ENCODE data around the gene SDS. TPM values are rescaled to one million over a fixed set of nuclear protein-coding genes. Genes with fewer than 3 reads are reported as not detected.

The SDS gene
- total and polyA plus RNA-seq, 12 donors: 1.8 to 188 (median 3.4) TPM

DNA sequence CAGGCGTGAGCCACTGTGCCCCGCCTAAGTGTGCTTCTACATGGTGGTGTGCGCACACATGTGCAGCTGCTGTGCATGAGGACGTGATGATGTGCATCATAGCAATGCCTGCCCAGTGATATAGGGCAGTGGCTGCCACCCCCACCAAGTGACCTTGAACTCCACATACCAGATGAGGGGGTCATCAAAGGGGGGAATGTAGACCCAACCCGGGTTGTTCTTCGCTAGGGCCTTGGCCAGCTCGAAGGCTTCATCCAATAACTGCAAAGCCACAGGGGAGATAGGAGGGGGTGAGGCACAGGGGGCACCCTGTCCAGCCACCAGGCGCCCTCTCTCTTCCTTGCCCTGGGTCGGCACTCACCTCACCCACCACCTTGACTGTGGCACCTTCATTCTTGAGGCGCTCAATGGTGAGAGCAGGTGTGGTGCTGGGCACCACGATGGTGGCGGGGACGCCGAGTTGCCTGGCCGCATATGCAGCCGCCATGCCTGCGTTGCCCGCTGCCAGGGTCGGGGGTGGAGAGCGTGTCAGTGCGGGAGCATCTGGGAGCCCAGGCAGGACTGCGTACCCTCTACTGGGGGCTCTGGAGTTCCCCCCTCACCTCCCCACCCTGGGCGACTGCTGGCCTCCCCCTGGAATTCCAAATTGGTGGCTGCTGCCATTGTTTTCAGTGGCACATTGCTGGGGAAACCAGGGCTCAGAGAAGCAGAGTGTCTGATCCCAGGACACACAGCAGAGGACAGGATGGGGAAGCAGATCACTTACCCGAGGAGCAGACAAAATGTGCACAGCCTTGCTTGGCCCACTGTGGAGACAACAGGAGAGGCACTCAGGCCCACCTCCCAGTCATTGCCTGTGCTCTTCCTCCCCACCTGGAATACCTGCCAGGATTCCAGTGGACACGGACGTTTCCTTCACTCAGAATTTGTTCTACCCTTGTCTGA is 5.1 kb downstream of the SDS start:
- Histone ChIP-seq H3K4me3 (no peak overlapping the region), H3K36me3 (replicated peaks in 1 of 2) (no peaks in the 10 kb centered on the region), H3K9me3 (replicated peaks in 1 of 3) (no peaks in the 10 kb centered on the region), H3K4me1 (replicated peaks in 1 of 2) (no peaks in the 10 kb centered on the region), H3K27me3 (no peaks in the 10 kb centered on the region), H3K27ac (no peak overlapping the region)
- TF ChIP-seq, protein P1, sequence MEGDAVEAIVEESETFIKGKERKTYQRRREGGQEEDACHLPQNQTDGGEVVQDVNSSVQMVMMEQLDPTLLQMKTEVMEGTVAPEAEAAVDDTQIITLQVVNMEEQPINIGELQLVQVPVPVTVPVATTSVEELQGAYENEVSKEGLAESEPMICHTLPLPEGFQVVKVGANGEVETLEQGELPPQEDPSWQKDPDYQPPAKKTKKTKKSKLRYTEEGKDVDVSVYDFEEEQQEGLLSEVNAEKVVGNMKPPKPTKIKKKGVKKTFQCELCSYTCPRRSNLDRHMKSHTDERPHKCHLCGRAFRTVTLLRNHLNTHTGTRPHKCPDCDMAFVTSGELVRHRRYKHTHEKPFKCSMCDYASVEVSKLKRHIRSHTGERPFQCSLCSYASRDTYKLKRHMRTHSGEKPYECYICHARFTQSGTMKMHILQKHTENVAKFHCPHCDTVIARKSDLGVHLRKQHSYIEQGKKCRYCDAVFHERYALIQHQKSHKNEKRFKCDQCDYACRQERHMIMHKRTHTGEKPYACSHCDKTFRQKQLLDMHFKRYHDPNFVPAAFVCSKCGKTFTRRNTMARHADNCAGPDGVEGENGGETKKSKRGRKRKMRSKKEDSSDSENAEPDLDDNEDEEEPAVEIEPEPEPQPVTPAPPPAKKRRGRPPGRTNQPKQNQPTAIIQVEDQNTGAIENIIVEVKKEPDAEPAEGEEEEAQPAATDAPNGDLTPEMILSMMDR (IDR thresholded peaks at IDR 0.05): no peak
- TF ChIP-seq POLR2A (IDR thresholded peaks at IDR 0.05): no peak
- intact Hi-C loops (cut with DNase I): no loop called here
- no peak for DNase-seq
- 68 to 84% (median 79%) methylated on average over 9 to 26 of the region's 26 CpGs for WGBS, 4 donors

DNA sequence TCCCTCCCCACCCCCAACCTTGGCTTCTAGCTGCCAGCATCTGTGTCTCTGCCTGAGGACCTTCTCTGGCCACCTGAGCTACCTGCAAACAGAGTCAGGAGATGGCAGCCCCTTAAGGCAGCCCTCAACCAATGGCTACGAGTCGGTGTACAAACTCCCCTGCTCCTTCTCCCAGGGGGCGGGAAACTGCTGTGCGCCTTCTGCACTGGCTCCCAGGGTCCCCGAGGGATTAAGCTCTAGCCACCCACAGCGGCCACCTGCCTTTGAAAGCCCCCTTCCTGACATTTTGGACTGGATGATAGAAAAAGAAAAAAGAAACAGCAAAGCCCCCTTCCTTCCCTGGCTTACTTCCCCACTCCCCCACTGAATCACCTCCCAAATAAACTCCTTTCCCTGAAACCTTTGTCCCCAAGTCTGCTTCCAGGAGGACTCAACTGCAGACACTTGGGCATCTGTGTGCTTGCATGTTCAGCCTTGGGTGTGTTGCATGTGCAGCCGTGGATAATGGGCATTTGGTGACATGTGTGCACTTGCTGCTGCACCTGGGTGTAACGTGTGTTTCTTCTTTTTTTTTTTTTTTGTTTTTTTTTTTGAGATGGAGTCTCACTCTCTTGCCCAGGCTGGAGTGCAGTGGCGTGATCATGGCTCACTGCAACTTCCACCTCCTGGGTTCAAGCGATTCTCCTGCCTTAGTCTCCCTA is 6.0 kb downstream of the SDS start:
- no peaks in the 10 kb centered on the region for H3K36me3 ChIP-seq (replicated peaks in 1 of 2)
- no peaks in the 10 kb centered on the region for H3K4me1 ChIP-seq (replicated peaks in 1 of 2)
- no peak overlapping the region for H3K4me3 ChIP-seq
- H3K27me3 ChIP-seq: no peaks in the 10 kb centered on the region
- WGBS, 4 donors: 53 to 65% (median 58%) methylated on average over 4 to 10 of the region's 10 CpGs
- no peak overlapping the region for H3K27ac ChIP-seq
- intact Hi-C loops (cut with DNase I): no loop called here
- no peak for DNase-seq
- H3K9me3 ChIP-seq (replicated peaks in 1 of 3): no peaks in the 10 kb centered on the region
- no peak for TF ChIP-seq POLR2A (IDR thresholded peaks at IDR 0.05)
- TF ChIP-seq, protein P1 (IDR thresholded peaks at IDR 0.05): no peak

DNA sequence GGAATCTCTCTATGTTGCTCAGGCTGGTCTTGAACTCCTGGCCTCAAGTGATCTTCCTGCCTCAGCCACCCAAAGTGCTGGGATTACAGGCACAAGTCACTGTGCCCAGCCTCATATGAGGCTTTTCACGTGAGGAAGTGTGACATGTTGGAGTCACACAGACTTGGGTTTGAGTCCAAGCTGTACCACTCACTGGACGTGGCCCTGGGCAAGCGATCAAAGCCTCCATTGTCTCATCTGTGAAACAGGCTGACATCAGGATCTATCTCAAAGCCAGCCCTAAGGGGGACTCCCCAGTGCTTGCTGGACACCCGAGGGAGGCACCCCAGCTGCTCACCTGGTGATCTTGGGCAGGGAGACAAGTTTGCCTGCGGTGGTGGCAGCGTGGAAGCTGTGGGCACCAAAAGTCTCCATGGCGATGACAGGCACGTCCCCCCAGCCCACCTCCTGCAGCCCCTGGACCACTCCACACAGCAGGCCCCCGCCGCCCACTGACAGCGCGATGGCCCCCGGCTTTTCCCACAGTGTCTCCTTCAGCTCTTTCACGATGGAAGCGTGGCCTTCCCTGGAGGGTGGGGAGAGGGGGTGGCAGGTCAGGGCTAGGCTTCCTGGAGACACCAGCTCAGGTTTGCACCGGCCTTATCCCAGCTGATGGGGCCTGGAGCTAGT is 6.7 kb downstream of the SDS start:
- TF ChIP-seq POLR2A (IDR thresholded peaks at IDR 0.05): no peak
- TF ChIP-seq, protein P1 (IDR thresholded peaks at IDR 0.05): no peak
- H3K4me3 ChIP-seq: no peak overlapping the region
- no peaks in the 10 kb centered on the region for H3K9me3 ChIP-seq (replicated peaks in 1 of 3)
- DNase-seq: no peak
- no peaks in the 10 kb centered on the region for H3K36me3 ChIP-seq (replicated peaks in 1 of 2)
- no peaks in the 10 kb centered on the region for H3K4me1 ChIP-seq (replicated peaks in 1 of 2)
- H3K27me3 ChIP-seq: no peaks in the 10 kb centered on the region
- intact Hi-C loops (cut with DNase I): no loop called here
- H3K27ac ChIP-seq: no peak overlapping the region
- 41 to 64% (median 55%) methylated on average over 7 to 16 of the region's 16 CpGs for WGBS, 4 donors

DNA sequence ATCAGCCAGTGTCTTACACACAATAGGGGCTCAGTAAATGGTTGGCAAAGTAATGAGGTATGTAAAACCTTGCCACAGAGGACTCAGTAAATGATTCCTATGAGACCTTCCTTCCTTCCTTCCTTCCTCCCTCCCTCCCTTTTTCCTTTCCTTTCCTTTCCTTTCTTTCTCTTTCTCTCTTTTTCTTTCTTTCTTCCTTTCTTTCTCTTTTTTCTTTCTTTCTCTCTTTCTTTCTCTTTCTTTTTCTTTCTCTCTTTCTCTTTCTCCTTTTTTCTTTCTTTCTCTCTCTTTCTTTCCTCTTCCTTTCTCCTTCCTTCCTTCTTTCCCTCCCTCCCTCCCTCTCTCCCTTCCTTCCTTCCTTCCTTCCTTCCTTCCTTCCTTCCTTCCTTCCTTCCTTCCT is 7.5 kb downstream of the SDS start:
- intact Hi-C loops (cut with DNase I): no loop called here
- H3K9me3 ChIP-seq (replicated peaks in 1 of 3): no peaks in the 10 kb centered on the region
- no peaks in the 10 kb centered on the region for H3K4me1 ChIP-seq (replicated peaks in 1 of 2)
- H3K27ac ChIP-seq: no peak overlapping the region
- H3K36me3 ChIP-seq (replicated peaks in 1 of 2): peaks cover 0 to 2% of the 10 kb centered on the region in 2 donors
- TF ChIP-seq POLR2A (IDR thresholded peaks at IDR 0.05): no peak
- H3K27me3 ChIP-seq: no peaks in the 10 kb centered on the region
- H3K4me3 ChIP-seq: no peak overlapping the region
- no peak for DNase-seq

Data from adrenal gland (tissue), 12 donors.